C4-2B (cell line): Measurements from ENCODE around the gene TIMM10.

Experiments
- ZFX ChIP-seq: fragments of 450-650 bp; IDR thresholded peaks from 2 replicates; pipeline ENCODE4 v1.6.1; 2017
- TF ChIP-seq, protein P1 (sequence below): fragments of 450-650 bp; conservative IDR thresholded peaks from 2 replicates; pipeline ENCODE4 v1.5.1; 2017; ENCODE audit warnings: mild to moderate bottlenecking

DNA sequence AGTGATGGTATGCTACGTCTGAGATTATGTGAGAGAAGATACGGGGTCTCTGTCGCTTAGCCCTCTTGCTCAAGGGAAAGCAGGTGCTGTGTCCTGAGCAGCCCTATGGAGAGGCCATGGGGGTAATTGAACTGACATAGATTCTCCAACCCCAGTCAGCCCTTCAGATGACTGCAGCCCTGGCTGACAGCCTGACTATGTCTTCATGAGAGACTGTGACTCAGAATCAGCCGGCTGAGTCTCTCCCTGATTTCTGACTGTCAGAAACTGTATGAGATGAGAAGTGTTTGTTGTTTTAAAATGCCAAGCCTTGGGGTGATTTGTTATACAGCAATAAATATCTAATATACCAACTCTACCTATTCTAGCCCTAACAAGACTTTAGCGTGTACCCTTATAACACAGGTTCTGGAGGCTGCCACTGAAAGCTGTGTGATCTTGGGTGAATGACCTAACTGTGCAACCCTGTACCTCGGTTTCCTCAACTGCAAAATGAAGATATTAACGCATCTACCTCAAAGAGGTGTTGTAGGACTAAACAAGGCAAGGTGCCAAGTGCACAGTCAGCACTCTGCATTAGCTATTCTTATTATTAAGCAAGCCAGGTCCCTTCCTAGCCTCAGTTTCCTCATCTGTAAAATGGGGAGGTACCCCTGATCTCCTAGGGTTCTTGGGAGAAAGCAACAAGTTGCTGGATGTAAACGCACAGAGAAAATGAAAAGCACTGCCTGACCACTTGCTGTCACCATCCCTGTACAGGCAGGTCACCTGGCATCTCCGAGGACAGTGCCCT is 39.9 kb downstream of the TIMM10 start:
- TF ChIP-seq, protein P1, sequence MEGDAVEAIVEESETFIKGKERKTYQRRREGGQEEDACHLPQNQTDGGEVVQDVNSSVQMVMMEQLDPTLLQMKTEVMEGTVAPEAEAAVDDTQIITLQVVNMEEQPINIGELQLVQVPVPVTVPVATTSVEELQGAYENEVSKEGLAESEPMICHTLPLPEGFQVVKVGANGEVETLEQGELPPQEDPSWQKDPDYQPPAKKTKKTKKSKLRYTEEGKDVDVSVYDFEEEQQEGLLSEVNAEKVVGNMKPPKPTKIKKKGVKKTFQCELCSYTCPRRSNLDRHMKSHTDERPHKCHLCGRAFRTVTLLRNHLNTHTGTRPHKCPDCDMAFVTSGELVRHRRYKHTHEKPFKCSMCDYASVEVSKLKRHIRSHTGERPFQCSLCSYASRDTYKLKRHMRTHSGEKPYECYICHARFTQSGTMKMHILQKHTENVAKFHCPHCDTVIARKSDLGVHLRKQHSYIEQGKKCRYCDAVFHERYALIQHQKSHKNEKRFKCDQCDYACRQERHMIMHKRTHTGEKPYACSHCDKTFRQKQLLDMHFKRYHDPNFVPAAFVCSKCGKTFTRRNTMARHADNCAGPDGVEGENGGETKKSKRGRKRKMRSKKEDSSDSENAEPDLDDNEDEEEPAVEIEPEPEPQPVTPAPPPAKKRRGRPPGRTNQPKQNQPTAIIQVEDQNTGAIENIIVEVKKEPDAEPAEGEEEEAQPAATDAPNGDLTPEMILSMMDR: no peak
- TF ChIP-seq ZFX: no peak
